NCI-H2227 treated with DMSO at 0.1 percent for 48 hours (cell line): ENCODE measurements around the gene UBA1.
A peak's percentile ranks its signal among the peaks of the same experiment; 100 is the strongest.

ENCODE experiments used
- DNase-seq: peaks from one replicate; lab custom pipeline; 2025; lab: John Stamatoyannopoulos, UW

Gene UBA1

GRCh38 chrX:47193475-47194193 lies at the start of gene UBA1:
TSS of gene UBA1 (plus strand) at chrX:47193829. CDS start at chrX:47198803, 4,974 bp downstream.
- DNase-seq = peak; percentile 98

- DNase-seq = peak; percentile 86
Measured at GRCh38 chrX:47143894-47144625, 49.6 kb upstream of the UBA1 start.

GRCh38 chrX:47144626-47145394 lies 48.8 kb upstream of the UBA1 start, which contains the start of the genes NDUFB11 and RBM10:
TSS of gene NDUFB11 (minus strand) at chrX:47144702. CDS start at chrX:47144679, 23 bp downstream.
TSS of gene RBM10 (plus strand) at chrX:47145221. CDS start at chrX:47147482, 2,261 bp downstream.
- peak; percentile 97 for DNase-seq

- peak; percentile 86 for DNase-seq
Measured at GRCh38 chrX:47145395-47146120, 48.1 kb upstream of the UBA1 start.

- no peak for DNase-seq
Measured at GRCh38 chrX:47146121-47146935, 47.3 kb upstream of the UBA1 start.

- DNase-seq = no peak
Measured at GRCh38 chrX:47146936-47147859, 46.4 kb upstream of the UBA1 start.

- DNase-seq = no peak
Measured at GRCh38 chrX:47148946-47149345, 44.7 kb upstream of the UBA1 start.

- no peak for DNase-seq
Measured at GRCh38 chrX:47151435-47151834, 42.2 kb upstream of the UBA1 start.

- DNase-seq = no peak
Measured at GRCh38 chrX:47156611-47157520, 36.8 kb upstream of the UBA1 start.

GRCh38 chrX:47158131-47158530 lies 35.5 kb upstream of the UBA1 start:
- DNase-seq = no peak

- no peak for DNase-seq
Measured at GRCh38 chrX:47158781-47159180, 34.8 kb upstream of the UBA1 start.

GRCh38 chrX:47160781-47161180 lies 32.8 kb upstream of the UBA1 start:
- no peak for DNase-seq

GRCh38 chrX:47162927-47163583 lies 30.6 kb upstream of the UBA1 start:
- DNase-seq = no peak

- no peak for DNase-seq
Measured at GRCh38 chrX:47164420-47164819, 29.2 kb upstream of the UBA1 start.

- no peak for DNase-seq
Measured at GRCh38 chrX:47166126-47166525, 27.5 kb upstream of the UBA1 start.

- DNase-seq = no peak
Measured at GRCh38 chrX:47168495-47169073, 25.0 kb upstream of the UBA1 start.

- DNase-seq = no peak
Measured at GRCh38 chrX:47169273-47169672, 24.4 kb upstream of the UBA1 start.
